GM19238 (cell line): ENCODE results near the gene ATF7IP.

Source experiments
- DNase-seq: peaks from one replicate; pipeline ENCODE4 v3.0.0; 2011; ENCODE audit warnings: low spot score; ENCODE audit not compliant: insufficient read length

Gene ATF7IP

DNA sequence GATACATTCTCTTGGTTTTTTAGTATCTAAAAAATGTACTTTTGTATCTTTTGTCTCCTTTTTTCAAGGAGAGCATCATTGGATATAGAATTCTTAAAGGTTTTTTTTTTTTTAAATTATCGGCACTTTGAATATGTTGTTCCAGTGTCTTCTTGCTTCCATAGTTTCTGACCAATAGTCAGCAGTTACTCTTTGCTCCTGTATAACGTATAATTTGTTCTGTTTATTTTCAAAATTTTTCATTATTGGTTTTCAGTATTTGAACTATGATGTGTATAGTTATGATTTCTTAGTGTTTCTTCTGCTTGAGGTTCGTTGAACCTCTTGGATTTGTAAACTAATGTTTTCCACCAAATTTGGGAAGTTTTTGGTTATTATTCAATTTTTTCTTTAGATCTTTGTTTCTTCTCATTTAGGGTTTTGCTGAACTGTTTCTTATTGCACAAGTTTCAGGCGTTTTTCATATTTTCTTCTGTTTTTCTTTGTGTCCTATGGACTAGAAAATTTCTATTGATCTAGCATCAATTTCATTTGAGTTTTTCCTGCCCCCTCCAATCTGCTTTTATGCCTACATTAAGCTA, 108.3 kb downstream of the ATF7IP start:
- no peak for DNase-seq

DNA sequence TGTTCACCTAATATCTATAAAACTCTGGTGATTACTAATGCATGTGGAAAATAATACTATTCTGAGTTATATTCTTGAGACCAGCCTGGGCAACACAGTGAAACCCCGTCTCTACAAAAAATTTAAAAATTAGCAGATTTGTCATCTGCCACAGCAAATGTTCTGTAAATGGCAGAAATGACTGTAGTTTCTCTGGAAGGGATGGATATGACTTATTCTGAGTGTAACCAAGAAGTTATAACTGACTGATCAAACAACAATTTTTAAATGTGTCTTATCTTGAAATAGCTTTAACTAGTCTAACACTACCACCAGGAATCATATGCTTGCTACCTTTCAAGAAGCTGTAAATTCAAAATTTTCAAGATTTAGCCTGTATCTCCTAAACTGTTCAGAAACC, 113.5 kb downstream of the ATF7IP start:
- no peak for DNase-seq

DNA sequence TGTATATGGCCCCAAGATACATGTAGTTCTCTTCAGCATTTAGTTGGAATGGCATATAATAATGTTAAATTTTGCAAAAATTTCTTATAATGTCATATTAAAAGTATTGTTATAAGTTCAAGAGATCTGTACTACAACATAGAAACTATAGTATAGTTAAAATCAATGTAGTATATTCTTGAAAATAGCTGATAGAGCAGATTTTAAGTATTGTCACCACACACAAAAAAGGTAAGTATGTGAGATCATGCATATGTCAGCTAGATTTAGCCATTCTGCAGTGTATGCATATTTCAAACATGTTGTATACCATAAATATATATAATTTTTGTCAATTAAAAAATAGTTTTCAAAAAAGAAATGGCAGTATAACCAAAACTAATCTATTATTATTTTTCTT, 115.7 kb downstream of the ATF7IP start:
- DNase-seq: no peak

DNA sequence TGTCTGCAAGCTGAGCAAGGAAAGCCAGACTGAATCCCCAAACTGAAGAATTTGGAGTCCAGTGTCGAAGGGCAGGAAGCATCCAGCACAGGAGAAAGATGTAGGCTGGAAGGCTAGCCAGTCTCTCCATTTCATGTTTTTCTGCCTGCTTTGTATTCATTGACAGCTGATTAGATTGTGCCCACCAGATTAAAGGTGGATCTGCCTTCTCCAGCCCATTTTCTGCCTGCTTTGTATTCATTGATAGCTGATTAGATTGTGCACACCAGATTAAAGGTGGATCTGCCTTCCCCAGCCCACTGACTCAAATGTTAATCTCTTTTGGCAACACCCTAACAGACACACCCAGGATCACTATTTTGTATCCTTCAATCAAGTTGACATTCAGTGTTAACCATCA, 116.9 kb downstream of the ATF7IP start:
- no peak for DNase-seq

DNA sequence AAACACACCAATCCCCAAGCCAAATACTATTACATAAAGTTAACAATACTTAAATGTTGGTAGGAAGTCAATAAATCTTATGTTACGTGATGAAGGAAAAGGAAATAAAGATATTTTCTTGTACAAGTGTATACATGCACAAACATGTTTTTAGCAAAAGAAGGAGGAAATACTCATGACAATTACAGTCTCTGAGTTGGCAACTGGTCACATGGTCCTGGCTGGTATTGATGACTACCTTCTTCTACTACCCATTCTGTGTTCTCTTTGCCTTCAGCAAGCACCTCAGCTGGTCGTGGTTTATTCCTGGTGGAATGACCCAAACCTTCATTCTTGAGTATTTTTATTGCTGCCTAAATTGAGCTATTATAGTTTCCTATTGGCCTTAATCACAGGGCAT, 117.4 kb downstream of the ATF7IP start:
- DNase-seq: no peak

DNA sequence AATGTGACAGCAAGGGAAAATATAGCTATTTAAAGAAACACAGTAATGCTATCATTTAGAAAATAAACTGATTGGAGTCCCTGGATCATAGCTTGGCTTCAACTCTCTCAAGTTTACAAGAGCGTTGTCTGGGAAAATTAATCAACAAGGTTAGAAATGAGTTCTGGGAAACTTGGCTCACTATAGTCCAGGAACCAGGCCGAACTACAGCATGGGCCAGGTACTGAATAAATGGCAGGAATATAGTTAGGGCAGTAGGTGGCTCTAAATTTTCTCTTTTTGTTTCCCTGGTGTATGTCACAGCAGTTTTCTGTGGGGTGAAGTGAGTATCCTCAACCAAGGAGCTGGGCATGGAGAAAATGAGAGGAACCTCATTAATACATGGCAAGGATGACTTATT, 129.8 kb downstream of the ATF7IP start:
- no peak for DNase-seq

DNA sequence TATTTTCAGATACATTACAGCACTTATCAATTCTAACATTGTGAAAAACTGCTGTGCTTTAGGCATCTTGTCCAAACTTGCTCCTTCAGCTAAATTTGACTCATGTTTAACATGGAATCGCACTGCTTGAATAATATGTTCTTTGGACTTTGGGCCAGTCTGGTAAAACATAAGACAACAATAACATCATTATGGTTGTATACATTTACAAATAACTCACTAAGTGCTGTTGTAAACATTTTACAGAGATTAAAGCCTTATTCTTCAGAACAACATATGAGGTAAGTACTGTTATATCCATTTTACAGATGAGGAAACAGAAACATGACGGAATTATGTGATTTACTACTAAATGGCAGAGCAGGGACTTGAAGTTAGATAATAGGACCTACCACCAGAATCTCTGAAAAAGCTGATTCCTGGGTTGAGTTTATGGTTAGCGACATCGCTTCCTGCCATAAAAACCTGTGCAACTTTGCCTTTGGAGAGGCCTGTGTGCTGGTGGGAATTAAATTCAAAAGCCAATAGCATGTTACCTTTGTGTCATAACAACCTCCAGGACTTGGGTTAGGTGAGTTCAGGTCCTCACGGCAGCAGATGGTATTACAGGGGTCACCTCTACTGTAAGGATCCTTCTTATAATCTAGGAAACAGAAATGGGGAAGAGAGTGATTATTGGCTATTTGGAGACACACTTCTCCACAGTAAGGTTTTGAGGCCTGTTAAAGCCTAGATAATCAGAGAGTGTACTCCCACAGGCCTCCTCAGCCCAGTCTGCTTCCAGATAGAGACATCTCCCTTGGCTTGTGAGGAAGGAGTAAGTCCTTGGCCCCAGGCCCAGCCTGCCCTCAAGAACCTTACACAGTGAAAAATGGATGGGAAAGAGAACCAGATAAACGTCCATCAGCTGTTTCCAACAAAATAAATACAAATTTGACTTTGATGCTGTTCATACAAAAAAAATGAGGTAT, 140.4 kb downstream of the ATF7IP start:
- no peak for DNase-seq

DNA sequence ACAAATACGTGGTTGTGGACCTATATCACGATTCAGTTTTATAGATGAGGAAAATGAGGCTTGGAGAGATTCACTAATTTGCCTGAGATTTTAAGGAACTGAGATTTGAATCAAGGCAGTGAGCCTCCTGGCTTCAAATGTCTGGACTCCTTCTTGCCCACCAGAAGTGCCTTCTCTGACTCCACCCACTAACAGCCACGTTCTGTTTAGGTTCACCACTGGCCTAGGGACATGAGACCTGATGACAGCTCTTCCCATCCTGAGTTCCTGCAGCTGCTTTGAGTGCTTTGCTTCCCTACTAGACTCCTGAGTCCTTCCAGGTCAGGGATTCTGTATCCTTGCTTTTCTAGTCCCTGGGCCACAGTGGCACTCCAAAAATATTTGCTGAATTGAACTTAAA, 145.1 kb downstream of the ATF7IP start:
- DNase-seq: no peak

DNA sequence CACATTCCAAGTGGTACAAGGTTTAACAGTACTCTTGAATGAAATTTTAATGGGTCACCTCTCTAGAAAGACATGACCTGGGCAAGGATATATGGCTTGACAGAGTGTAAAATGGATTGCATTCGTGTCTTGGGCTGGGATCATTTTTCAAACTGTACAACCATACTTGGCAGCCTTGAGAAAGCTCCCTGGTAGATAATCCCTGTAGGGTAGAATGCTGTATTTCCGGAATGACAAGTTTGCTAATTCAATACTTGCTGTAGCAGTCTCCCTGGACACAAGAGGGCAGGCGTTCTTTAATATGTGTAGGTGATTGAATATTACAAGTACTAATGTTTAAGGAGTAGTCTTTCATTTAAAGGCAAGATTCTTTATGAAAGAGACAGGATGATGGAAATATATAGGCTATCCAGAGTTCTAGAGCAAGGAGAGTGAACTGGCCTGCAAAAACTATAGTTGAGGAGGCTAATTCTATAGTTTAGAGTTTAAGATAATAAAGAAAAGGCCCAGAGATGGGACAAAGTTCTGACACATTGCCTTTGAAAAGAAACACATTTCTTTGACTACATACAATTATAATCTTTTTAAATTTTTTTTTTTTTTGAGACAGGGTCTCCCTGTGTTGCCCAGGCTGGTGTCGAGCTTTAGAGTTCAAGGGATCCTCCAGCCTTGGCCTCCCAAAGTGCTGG, 148.8 kb downstream of the ATF7IP start:
- no peak for DNase-seq

DNA sequence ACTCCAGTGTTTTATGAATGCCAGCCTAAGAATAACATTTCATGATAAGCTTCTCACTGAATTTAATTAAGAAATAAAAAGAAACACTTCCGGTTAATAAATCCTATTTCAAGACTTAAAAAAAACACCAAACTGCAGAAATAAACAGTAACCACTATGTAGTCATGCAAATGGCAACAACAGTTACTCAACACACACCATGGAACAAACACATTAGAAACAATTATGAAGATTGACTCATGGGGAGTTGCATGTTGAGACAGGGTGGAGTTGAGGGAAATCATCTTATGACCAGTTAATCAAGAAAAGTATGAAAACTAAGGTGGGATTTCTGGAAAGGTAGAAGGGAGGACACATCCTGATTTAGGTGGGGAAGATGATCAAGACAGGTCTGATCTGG, 149.5 kb downstream of the ATF7IP start:
- DNase-seq: no peak

DNA sequence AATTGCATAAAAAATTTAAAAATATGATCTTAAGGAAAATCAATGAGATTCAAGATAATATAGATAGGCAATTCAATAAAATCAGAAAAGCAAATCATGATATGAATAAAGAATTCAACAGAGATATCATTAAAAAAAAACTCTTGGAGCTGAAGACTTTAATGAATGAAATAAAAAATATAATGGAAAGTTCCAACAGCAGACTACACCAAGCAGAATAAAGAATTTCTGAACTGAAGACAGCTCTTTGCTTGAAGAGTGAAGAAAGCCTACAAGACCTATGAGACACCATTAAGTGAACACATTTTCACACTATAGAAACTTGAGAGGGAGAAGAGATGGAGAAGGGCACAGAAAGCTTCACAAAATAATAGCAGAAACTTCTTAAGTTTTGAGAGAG, 156.3 kb downstream of the ATF7IP start:
- DNase-seq: no peak

DNA sequence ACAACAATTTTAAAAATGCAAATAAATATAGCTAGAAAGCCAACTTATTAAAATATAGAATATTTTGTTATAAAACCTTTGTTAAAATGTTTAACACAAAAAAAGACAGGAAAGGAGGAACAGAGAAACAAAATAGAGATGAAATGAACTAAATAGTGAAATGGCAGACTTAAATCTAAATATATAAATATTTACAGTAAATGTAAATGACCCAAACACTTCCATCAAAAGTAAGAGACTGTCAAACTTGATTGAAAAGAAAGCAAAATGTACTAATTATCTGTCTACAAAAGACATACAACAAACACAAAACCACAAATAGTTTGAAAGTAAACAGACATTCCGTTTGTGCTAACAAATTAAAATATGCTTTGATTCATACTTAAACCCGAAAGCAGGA, 160.5 kb downstream of the ATF7IP start:
- no peak for DNase-seq

DNA sequence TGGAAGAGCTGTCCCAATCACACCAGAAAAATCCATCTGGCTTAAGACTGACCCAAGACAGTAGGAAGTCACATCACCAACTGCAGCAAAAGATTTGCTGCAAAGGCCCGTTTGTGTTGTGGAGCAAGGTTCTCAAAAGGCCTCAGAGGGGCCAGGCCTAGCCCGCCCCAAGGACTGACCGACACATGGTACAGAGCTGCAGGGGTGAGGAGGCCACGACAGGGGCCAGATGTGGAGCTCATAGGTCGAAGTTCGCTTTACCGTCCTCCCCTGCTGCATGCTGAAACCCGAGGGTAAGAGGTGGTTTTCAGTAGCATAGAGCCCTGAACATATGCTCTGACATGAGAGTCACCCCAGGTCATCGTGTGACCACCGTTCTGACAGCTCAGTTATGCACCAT, 166.7 kb downstream of the ATF7IP start:
- no peak for DNase-seq

DNA sequence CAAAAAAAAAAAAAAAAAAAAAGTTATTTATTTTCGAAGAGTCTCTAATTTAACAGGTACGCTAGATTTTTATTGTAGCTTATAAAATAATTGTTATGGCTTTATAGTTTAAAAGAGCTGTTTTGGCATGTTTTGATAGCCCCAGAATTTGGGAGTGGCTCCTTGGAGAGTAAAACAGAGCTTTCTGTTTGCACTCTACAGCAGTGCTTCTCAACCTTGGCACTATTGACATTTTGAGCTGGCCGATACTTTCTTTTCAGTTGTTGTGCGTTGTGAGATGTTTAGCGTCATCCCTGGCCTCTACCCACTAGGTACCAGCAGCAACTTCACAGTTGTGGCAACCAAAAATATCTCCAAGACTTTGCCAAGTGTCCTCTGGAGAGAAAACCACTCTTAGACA, 171.6 kb downstream of the ATF7IP start:
- DNase-seq: no peak

DNA sequence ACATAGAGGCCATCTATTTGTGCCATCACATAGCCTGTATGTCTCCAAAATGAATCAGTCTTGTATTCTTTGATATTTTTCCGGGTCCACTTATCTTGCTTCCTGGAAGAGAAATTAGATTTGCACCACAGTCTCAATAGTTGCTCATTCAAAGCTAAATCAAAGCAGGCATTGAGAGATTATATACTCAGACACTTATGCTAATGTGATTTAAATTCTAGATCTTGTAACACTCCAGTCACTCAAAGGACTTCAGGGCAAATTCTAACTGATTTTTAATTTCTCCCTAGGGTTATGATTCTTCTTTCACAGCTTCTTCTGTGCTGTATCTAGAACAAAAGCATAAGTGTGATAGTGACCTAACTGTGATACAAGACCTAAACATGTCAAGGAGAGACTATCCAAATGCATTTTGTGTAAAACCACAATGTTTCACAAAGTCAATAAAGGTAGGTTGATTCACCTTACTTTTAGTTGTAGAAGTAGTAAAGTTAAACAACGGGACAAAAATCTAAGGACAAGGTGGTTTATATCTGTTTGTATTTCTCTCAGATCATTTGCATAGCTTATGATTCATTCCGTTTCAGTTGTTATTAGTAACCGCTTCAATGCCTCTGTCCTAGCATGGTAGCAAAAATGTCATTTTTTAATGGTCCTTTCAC, 175.4 kb downstream of the ATF7IP start:
- no peak for DNase-seq

DNA sequence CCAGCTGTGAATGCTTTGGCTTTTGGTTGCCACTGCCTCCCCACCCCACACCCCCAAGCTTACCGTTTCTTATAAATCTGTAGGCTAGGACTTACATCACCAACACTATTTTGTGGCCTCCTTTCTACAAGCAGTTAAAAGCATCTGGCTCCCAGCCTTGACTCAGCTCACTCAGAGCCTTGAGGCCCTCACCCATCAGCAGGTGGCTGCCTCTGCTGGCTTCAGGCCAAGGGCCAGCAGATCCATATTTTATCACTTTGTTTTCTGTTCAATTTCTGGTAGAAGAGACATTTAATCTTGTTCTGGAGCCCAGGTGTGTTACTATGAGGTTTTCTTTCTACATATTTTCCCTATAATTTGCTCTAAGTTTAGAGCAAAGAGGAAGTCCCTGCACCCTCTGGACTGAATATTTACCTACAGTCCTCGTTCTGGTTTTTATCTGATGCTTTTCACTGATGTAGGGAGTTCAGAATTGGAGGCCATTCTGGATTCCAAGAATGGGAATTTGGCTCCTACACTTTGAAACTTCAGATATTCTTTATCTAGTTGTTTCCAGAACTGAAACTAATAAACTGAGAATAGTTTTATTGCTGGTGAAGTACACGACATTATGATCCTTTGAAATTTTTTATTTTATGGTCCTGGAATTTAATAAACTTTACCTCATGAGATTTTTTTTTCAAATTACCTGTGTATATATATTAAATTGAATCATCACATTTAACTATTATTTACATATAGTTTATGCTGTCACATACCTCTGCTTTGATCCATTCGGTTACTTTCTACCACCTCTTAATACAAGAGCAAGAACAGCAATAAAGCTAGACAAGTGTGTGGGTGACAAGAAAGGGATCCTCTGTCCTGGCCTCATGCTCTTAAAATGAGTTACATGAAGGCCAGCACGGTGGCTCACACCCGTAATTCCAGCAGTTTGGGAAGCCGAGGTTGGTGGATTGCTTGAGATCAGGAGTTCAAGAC, 180.0 kb downstream of the ATF7IP start:
- DNase-seq: no peak

DNA sequence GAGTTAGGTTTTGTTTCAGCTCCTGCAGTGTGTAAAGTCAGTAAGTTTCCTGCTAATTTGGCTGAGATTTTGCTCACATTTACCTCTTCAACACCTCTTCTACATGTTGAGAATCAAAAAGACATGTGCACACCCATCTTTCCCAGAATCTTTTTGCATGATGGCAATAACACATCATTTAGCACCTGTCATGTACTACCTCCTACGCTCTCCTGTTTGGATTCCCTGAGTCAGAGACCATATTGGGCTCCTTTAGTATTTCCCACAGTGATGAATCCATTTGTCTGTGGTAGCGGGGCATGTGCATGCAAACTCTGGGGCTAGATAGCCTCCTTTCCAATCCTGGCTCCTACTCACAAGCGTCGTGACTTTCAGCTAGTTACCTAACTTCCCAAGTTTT, 182.1 kb downstream of the ATF7IP start:
- DNase-seq: no peak

DNA sequence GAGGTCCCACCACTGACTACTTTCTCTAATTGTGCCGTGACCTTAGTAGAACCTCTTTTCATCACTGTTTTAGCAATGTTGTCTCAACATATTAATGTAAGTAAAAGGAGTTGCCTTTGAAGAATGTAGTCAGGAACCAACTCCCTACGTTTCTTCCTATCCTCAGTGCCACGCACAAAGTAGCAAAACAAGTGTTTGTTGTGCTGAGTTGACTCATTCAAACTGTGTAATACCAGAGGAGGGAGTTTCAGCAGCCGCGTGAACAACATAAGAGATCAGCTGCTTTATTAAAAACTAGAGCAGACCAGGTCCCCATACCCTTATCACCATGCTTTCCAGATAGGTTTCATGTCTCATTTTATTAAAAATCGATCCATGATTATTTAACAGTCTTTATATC, 183.1 kb downstream of the ATF7IP start:
- no peak for DNase-seq
